ENCODE results near the gene TCF3. TPM values are rescaled to one million over a fixed set of nuclear protein-coding genes. Genes with fewer than 3 reads are reported as not detected.

TCF3 gene
- total and polyA plus RNA-seq, 2 donors, result 27.4 to 50.2 TPM

DNA sequence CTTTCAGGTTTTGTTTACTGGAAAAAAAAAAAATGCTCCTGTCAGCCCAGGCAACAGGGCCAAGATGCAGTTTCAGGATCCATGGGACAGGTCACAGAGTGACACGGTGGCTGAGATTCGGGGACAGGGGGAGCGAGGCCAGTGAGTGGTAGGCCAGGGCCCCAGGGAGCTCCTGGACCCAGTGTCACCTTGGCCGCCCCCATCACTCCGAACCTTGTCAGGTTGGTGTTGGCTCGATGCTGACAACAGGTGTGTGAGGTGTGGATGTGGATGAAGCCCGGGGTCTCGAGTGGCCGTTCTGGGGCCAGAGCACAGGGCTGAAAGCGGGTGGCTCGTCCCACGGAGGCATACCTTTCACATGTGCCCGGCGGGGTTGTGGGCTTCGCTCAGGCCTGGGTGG, 41.1 kb downstream of the TCF3 start:
- H3K4me1 ChIP-seq (ENCODE audit: insufficient read depth), result no peaks in the 10 kb centered on the region
- no peak for DNase-seq (ENCODE audit: extremely low spot score)
- H3K36me3 ChIP-seq (ENCODE audit: insufficient read depth), result peaks cover 3% of the 10 kb centered on the region
- H3K4me3 ChIP-seq (ENCODE audit: low read depth, low read length), result no peak overlapping the region
- H3K27ac ChIP-seq (ENCODE audit: low read depth), result no peak overlapping the region
- 93% methylated on average over 15 of the region's 15 CpGs for WGBS

GRCh38 chr19:1610579-1610978, 41.8 kb downstream of the TCF3 start:
- H3K27ac ChIP-seq (ENCODE audit: low read depth), result no peak overlapping the region
- WGBS, result 76% methylated on average over 11 of the region's 11 CpGs
- H3K36me3 ChIP-seq (ENCODE audit: insufficient read depth), result peaks cover 3% of the 10 kb centered on the region
- no peak overlapping the region for H3K4me3 ChIP-seq (ENCODE audit: low read depth, low read length)
- no peaks in the 10 kb centered on the region for H3K4me1 ChIP-seq (ENCODE audit: insufficient read depth)
- DNase-seq (ENCODE audit: extremely low spot score), result no peak

GRCh38 chr19:1609680-1610474, 42.5 kb downstream of the TCF3 start:
- Histone ChIP-seq H3K27ac (ENCODE audit: low read depth) (no peak overlapping the region), H3K4me1 (ENCODE audit: insufficient read depth) (no peaks in the 10 kb centered on the region), H3K4me3 (ENCODE audit: low read depth, low read length) (no peak overlapping the region), H3K36me3 (ENCODE audit: insufficient read depth) (no peaks in the 10 kb centered on the region)
- no peak for DNase-seq (ENCODE audit: extremely low spot score)
- 88% methylated on average over 16 of the region's 16 CpGs for WGBS

DNA sequence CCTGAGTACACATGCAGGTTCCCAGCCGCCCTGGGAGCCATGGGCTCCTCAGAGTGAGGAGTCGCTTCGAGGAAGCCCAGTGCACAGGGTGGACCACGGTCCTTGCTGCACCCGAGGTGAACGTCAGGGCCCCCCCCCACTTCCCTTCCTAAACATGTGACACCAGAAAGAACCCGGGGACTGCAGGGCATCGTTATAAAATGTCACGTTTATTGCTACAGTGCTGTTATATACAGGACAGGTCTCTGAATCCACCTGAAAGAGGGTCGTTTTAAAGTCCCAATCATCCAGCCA, 43.4 kb downstream of the TCF3 start:
- Histone ChIP-seq H3K4me3 (ENCODE audit: low read depth, low read length) (no peak overlapping the region), H3K36me3 (ENCODE audit: insufficient read depth) (no peaks in the 10 kb centered on the region), H3K4me1 (ENCODE audit: insufficient read depth) (no peaks in the 10 kb centered on the region), H3K27ac (ENCODE audit: low read depth) (no peak overlapping the region)
- 48% methylated on average over 10 of the region's 10 CpGs for WGBS
- no peak for DNase-seq (ENCODE audit: extremely low spot score)

GRCh38 chr19:1608359-1609102, 43.9 kb downstream of the TCF3 start:
- Histone ChIP-seq H3K4me3 (ENCODE audit: low read depth, low read length) (no peak overlapping the region), H3K27ac (ENCODE audit: low read depth) (no peak overlapping the region)
- WGBS, result 63% methylated on average over 23 of the region's 23 CpGs

DNA sequence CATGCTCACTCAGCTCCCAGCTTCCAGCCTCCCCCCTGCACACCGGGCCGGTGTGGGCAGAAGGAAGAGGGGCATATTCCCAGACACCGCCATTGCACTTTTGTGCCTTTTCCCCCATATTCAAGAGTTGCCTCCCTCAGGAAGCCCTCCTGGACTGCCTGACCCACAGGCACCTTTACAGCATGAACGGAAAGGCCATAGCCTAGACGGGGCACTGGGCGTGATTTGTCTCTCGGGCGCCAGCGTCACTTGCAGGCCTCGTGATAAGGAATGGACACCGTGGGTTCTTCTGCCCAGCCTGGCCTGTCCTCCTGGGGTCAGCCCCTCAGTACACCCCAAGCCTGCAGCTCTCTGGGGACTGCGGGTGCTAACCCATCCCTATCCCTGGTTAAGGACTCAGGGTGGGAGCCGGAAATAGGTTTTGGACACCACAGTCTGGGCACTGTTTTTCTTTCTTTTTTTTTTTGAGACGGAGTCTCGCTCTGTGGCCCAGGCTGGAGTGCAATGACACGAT, 46.2 kb downstream of the TCF3 start:
- 16% methylated on average over 16 of the region's 16 CpGs for WGBS
- peak overlapping the region; percentile 93 for H3K4me3 ChIP-seq (ENCODE audit: low read depth, low read length)
- no peak for DNase-seq (ENCODE audit: extremely low spot score)
- no peaks in the 10 kb centered on the region for H3K4me1 ChIP-seq (ENCODE audit: insufficient read depth)
- no peaks in the 10 kb centered on the region for H3K36me3 ChIP-seq (ENCODE audit: insufficient read depth)
- peak overlapping the region; percentile 62 for H3K27ac ChIP-seq (ENCODE audit: low read depth)

More at GRCh38 chr19:1608359-1609102, 43.9 kb downstream of the TCF3 start:
- H3K4me1 ChIP-seq (ENCODE audit: insufficient read depth), result no peaks in the 10 kb centered on the region
- no peak for DNase-seq (ENCODE audit: extremely low spot score)
- no peaks in the 10 kb centered on the region for H3K36me3 ChIP-seq (ENCODE audit: insufficient read depth)

GRCh38 chr19:1605236-1606137, 46.9 kb downstream of the TCF3 start, which contains the start of gene UQCR11:
Gene UQCR11 (minus strand): TSS chr19:1605462. CDS start chr19:1605409, 53 bp downstream.
- H3K4me1 ChIP-seq (ENCODE audit: insufficient read depth), result no peaks in the 10 kb centered on the region
- H3K27ac ChIP-seq (ENCODE audit: low read depth), result peak within 1 kb of the TSS; percentile 66
- DNase-seq (ENCODE audit: extremely low spot score), result peak; percentile 91
- under 1% methylated on average over 79 of the region's 79 CpGs for WGBS
- peak within 1 kb of the TSS; percentile 93 for H3K4me3 ChIP-seq (ENCODE audit: low read depth, low read length)
- H3K36me3 ChIP-seq (ENCODE audit: insufficient read depth), result no peaks in the 10 kb centered on the region

GRCh38 chr19:1602091-1602707, 50.2 kb downstream of the TCF3 start:
- H3K36me3 ChIP-seq (ENCODE audit: insufficient read depth), result peaks cover 3% of the 10 kb centered on the region
- no peaks in the 10 kb centered on the region for H3K4me1 ChIP-seq (ENCODE audit: insufficient read depth)
- no peak for DNase-seq (ENCODE audit: extremely low spot score)
- WGBS, result 95% methylated on average over 21 of the region's 21 CpGs
- no peak overlapping the region for H3K4me3 ChIP-seq (ENCODE audit: low read depth, low read length)
- H3K27ac ChIP-seq (ENCODE audit: low read depth), result no peak overlapping the region

DNA sequence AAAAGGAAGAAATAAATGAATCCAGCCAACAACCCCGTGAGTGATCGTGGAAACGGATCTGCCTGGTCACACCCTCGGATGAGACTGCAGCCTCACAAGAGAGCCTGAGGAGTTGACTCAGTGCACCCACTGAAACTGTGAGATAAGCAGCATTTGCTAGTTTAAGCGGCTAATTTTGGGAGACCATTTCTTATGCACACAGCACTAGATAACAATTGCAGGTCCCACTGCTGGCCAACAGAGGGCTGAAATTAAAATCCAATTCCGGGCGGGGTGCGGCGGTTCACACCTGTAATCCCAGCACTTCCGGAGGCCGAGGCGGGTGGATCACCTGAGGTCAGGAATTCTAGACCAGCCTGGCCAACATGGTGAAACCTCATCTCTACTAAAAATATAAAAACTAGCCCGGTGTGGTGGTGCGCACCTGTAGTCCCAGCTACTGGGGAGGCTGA, 50.8 kb downstream of the TCF3 start:
- no peak overlapping the region for H3K27ac ChIP-seq (ENCODE audit: low read depth)
- WGBS, result 96% methylated on average over 14 of the region's 14 CpGs
- peaks cover 3% of the 10 kb centered on the region for H3K36me3 ChIP-seq (ENCODE audit: insufficient read depth)
- no peak for DNase-seq (ENCODE audit: extremely low spot score)
- H3K4me1 ChIP-seq (ENCODE audit: insufficient read depth), result no peaks in the 10 kb centered on the region
- no peak overlapping the region for H3K4me3 ChIP-seq (ENCODE audit: low read depth, low read length)

GRCh38 chr19:1599460-1599846, 53.0 kb downstream of the TCF3 start:
- H3K4me3 ChIP-seq (ENCODE audit: low read depth, low read length), result no peak overlapping the region
- peaks cover 3% of the 10 kb centered on the region for H3K36me3 ChIP-seq (ENCODE audit: insufficient read depth)
- no peak for DNase-seq (ENCODE audit: extremely low spot score)
- no peaks in the 10 kb centered on the region for H3K4me1 ChIP-seq (ENCODE audit: insufficient read depth)
- H3K27ac ChIP-seq (ENCODE audit: low read depth), result no peak overlapping the region
- WGBS, result 96% methylated on average over 15 of the region's 15 CpGs

- WGBS, result 91% methylated on average over 20 of the region's 20 CpGs
- Histone ChIP-seq H3K4me3 (ENCODE audit: low read depth, low read length) (no peak overlapping the region), H3K4me1 (ENCODE audit: insufficient read depth) (no peaks in the 10 kb centered on the region), H3K27ac (ENCODE audit: low read depth) (no peak overlapping the region), H3K36me3 (ENCODE audit: insufficient read depth) (peaks cover 3% of the 10 kb centered on the region)
- no peak for DNase-seq (ENCODE audit: extremely low spot score)
Observed at GRCh38 chr19:1598777-1599459, 53.5 kb downstream of the TCF3 start.

GRCh38 chr19:1593501-1593772, 59.0 kb downstream of the TCF3 start:
- H3K27ac ChIP-seq (ENCODE audit: low read depth), result no peak overlapping the region
- H3K4me3 ChIP-seq (ENCODE audit: low read depth, low read length), result no peak overlapping the region
- H3K4me1 ChIP-seq (ENCODE audit: insufficient read depth), result no peaks in the 10 kb centered on the region
- no peak for DNase-seq (ENCODE audit: extremely low spot score)
- 46% methylated on average over 10 of the region's 10 CpGs for WGBS
- H3K36me3 ChIP-seq (ENCODE audit: insufficient read depth), result peaks cover 3% of the 10 kb centered on the region

Data from urinary bladder (tissue), 4 donors.